ENCODE data around the gene PSMC5.
A peak's percentile ranks its signal among the peaks of the same experiment; 100 is the strongest.

GRCh38 chr17:63842540-63843386 lies 15.5 kb downstream of the PSMC5 start, which contains the start of gene SMARCD2:
- TF ChIP-seq SP1 (IDR thresholded peaks at IDR 0.05) (peak; percentile 93), HNF4A (conservative IDR thresholded peaks at IDR 0.05) (peak; percentile 28 to 35), CTCF (IDR thresholded peaks at IDR 0.05; ENCODE audit: low read depth, low read length, missing input control) (no peak)
